GM12891 (cell line): ENCODE results near the gene CLNK.

Experiments used
- POLR2A ChIP-seq: IDR thresholded peaks from 2 replicates; pipeline ENCODE4 v1.6.1; 2011; ENCODE audit warnings: low read depth, low read length, control low read depth
- POLR2AphosphoS5 ChIP-seq: IDR thresholded peaks from 2 replicates; pipeline ENCODE4 v1.6.1; 2011; ENCODE audit warnings: low read depth, low read length, control low read depth

DNA sequence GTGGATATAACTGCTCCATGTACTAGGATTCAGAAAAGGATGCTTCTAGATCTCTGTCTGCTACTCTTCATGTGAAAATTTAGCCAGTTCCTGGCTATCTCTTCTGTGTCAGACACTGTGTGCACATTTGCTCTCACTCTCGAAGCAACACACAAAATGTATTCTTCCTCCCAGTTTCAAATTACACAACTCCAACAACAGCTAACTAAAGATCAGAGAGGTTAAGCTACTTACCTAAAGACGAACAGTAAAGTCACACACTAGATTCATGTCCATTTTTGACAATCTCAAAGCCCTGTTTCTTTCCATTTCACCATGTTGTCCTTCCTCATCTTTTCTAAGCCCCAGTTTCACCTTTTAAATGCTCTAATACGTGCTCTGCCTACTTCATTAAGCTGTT, 2.2 kb downstream of the CLNK start:
- TF ChIP-seq POLR2A = no peak
- no peak for TF ChIP-seq POLR2AphosphoS5
